K562 (cell line): Measurements from ENCODE around the gene CARD11. TPM values are rescaled to one million over a fixed set of nuclear protein-coding genes. Genes with fewer than 3 reads are reported as not detected.

Experiments used
- ATAC-seq: fragments of 200-7000 bp; cut with Tn5 transposase; 3 replicates; pipeline ENCODE4 v1.9.1; 2020; ENCODE audit warnings: moderate library complexity
- BruUV-seq: library from RNA; stranded (reverse); fragments of 400-500 nt; replicated peaks from 2 replicates; lab custom pipeline; 2021; lab: Mats Ljungman, UMichigan
- CTCF ChIA-PET: fragments of 300-600 bp; formaldehyde crosslinking; extraction: SDS; loops from one replicate; lab custom pipeline; 2021; ENCODE audit warnings: low intra/inter-chr PET ratio; lab: Yijun Ruan, JAX
- POLR2A ChIA-PET: fragments of 300-600, 350-650 bp; sonication (Branson Sonifier 250); formaldehyde crosslinking; extraction: SDS; loops from one replicate; lab custom pipeline; 2021; ENCODE audit warnings: antibody characterized with exemption, inconsistent platforms; lab: Yijun Ruan, JAX
- DNase-seq, 4 experiments: peaks; one replicate each; pipeline versions ENCODE4 v3.0.0 to v3.0.0-alpha.2; 2011 to 2018; ENCODE audit warnings: low spot score in 3 of 4, mixed read lengths in 3 of 4; ENCODE audit errors: extremely low read depth in 1 of 4
- FAIRE-seq: peaks from 2 replicates; lab custom pipeline; 2011; peaks lifted over from hg19 to GRCh38; lab: Jason Lieb, UNC
- H2AFZ ChIP-seq: 2 replicates; pipeline ENCODE4 v1.6.0; 2011; ENCODE audit warnings: low read depth, low read length, control low read depth, inconsistent platforms
- H3K27ac ChIP-seq: fragments of 200-600 bp; 3 replicates; pipeline ENCODE4 v1.8.0; 2011; ENCODE audit warnings: low read depth, mild to moderate bottlenecking, control low read depth, inconsistent platforms, low read length, moderate library complexity, mixed read lengths; ENCODE audit errors: extremely low read depth
- H3K27me3 ChIP-seq, 2 experiments: fragments of 300-600 bp in 1 of 2; 2 replicates in 1 of 2; 3 replicates in 1 of 2; pipeline versions ENCODE4 v1.6.0 to v1.8.0; 2011; ENCODE audit warnings: inconsistent platforms in 2 of 2, low read length in 2 of 2, mild to moderate bottlenecking in 1 of 2, mixed read lengths in 1 of 2, moderate library complexity in 1 of 2; ENCODE audit not compliant: control insufficient read depth in 2 of 2, insufficient read depth in 2 of 2
- H3K36me3 ChIP-seq: fragments of 300-600 bp; 3 replicates; pipeline ENCODE4 v1.8.0; 2011; ENCODE audit warnings: mild to moderate bottlenecking, low read length, inconsistent platforms; ENCODE audit not compliant: control insufficient read depth, insufficient read depth
- H3K4me1 ChIP-seq, 2 experiments: fragments of 200-600 bp in 1 of 2; replicated peaks in 1 of 2; 2 replicates in 1 of 2; 3 replicates in 1 of 2; pipeline versions ENCODE4 v1.5.1 to v1.8.0; 2011; ENCODE audit warnings: inconsistent platforms in 2 of 2, low read length in 2 of 2, mild to moderate bottlenecking in 1 of 2, mixed read lengths in 1 of 2, moderate library complexity in 1 of 2; ENCODE audit not compliant: control insufficient read depth in 2 of 2, insufficient read depth in 2 of 2
- H3K4me2 ChIP-seq: 2 replicates; pipeline ENCODE4 v1.6.1; 2011; ENCODE audit warnings: low read length, control low read depth, inconsistent platforms, mixed read lengths; ENCODE audit not compliant: insufficient read depth
- H3K4me3 ChIP-seq: fragments of 200-600 bp; sonication (generic), shearing (Covaris generic); 2 replicates; pipeline ENCODE4 v1.5.1; 2016; ENCODE audit warnings: control low read depth, inconsistent platforms
- H3K79me2 ChIP-seq: fragments of 200-600 bp; 3 replicates; pipeline ENCODE4 v1.8.0; 2011; ENCODE audit warnings: low read length, inconsistent platforms; ENCODE audit not compliant: control insufficient read depth, insufficient read depth
- H3K9ac ChIP-seq, 2 experiments: 2 replicates each; pipeline versions ENCODE4 v1.6.0 to v1.6.1; 2011; ENCODE audit warnings: low read depth in 2 of 2, low read length in 2 of 2, control low read depth in 1 of 2, inconsistent platforms in 1 of 2, mild to moderate bottlenecking in 1 of 2, mixed read lengths in 1 of 2; ENCODE audit not compliant: insufficient read depth in 1 of 2
- H3K9me1 ChIP-seq: one replicate; pipeline ENCODE4 v1.6.0; 2011; ENCODE audit warnings: inconsistent platforms, mild to moderate bottlenecking, low read length, moderate library complexity; ENCODE audit not compliant: control insufficient read depth, insufficient read depth
- H3K9me3 ChIP-seq: replicated peaks from 2 replicates; pipeline ENCODE4 v1.5.1; 2011; ENCODE audit warnings: low read depth, low read length, inconsistent platforms; ENCODE audit not compliant: control insufficient read depth, insufficient read depth
- H4K20me1 ChIP-seq: replicated peaks from 2 replicates; pipeline ENCODE4 v1.6.1; 2011; ENCODE audit warnings: low read length, inconsistent platforms, mixed read lengths; ENCODE audit not compliant: control insufficient read depth, insufficient read depth
- ARID1B ChIP-seq: fragments of 450-650 bp; IDR thresholded peaks from 2 replicates; pipeline ENCODE4 v1.6.1; 2016; ENCODE audit warnings: antibody characterized with exemption, mild to moderate bottlenecking, inconsistent platforms
- BMI1 ChIP-seq: fragments of 150-350 bp; IDR thresholded peaks from 2 replicates; pipeline ENCODE4 v1.6.1; 2014; ENCODE audit warnings: low read length
- CC2D1A ChIP-seq: fragments of 450-650 bp; IDR thresholded peaks from 2 replicates; pipeline ENCODE4 v1.6.1; 2017; ENCODE audit warnings: mild to moderate bottlenecking
- DPF2 ChIP-seq: fragments of 450-650 bp; IDR thresholded peaks from 2 replicates; pipeline ENCODE4 v1.6.1; 2016
- HDAC1 ChIP-seq, 2 experiments: fragments of 450-650 bp; IDR thresholded peaks; 2 replicates each; pipeline ENCODE4 v1.6.1; 2016 to 2017; ENCODE audit warnings: inconsistent platforms in 1 of 2, mild to moderate bottlenecking in 1 of 2, moderate library complexity in 1 of 2
- HOXB6 ChIP-seq: fragments of 250-450 bp; sonication (Bioruptor Pico); IDR thresholded peaks from 2 replicates; pipeline ENCODE4 v1.5.1; 2022; ENCODE audit warnings: mild to moderate bottlenecking, borderline replicate concordance
- ILK ChIP-seq: fragments of 450-650 bp; IDR thresholded peaks from 2 replicates; pipeline ENCODE4 v1.6.1; 2016; ENCODE audit warnings: missing genetic modification characterization, low read depth, mild to moderate bottlenecking, missing compliant biosample characterization, moderate library complexity, borderline replicate concordance
- JUN ChIP-seq, 2 experiments: sonication (generic) in 1 of 2; formaldehyde crosslinking in 1 of 2; IDR thresholded peaks; 2 replicates each; pipeline versions ENCODE4 v1.6.1 to v1.8.0; 2012 to 2022; ENCODE audit warnings: borderline replicate concordance in 2 of 2, mild to moderate bottlenecking in 2 of 2, improper control_type of control experiment in 1 of 2, low read depth in 1 of 2, low read length in 1 of 2, missing genetic modification reagents in 1 of 2
- KDM5B ChIP-seq: fragments of 200-600 bp; sonication (generic); IDR thresholded peaks from 2 replicates; pipeline ENCODE4 v1.6.1; 2012; ENCODE audit warnings: low read depth, mild to moderate bottlenecking, moderate library complexity, low read length, control low read depth, inconsistent platforms; ENCODE audit not compliant: insufficient replicate concordance
- POLR2A ChIP-seq: fragments of 450-650 bp; conservative IDR thresholded peaks from 2 replicates; pipeline ENCODE4 v1.6.1; 2016
- POLR2G ChIP-seq: fragments of 200-400 bp; formaldehyde crosslinking; IDR thresholded peaks from 2 replicates; pipeline ENCODE4 v1.6.1; 2017; ENCODE audit warnings: low read depth, mild to moderate bottlenecking, antibody characterized with exemption, low read length, moderate library complexity
- STAG1 ChIP-seq: sonication (generic); formaldehyde crosslinking; IDR thresholded peaks from 2 replicates; pipeline ENCODE4 v1.5.0; 2020; ENCODE audit warnings: missing genetic modification reagents, borderline replicate concordance
- TBP ChIP-seq: optimal IDR thresholded peaks from 2 replicates; pipeline ENCODE3; 2011; ENCODE audit warnings: low read depth, low read length, improper control_type of control experiment
- XRCC3 ChIP-seq: fragments of 450-650 bp; IDR thresholded peaks from 2 replicates; pipeline ENCODE4 v1.6.1; 2017; ENCODE audit warnings: mild to moderate bottlenecking, moderate library complexity
- ZNF165 ChIP-seq: fragments of 250-450 bp; sonication (Bioruptor Pico); IDR thresholded peaks from 2 replicates; pipeline ENCODE4 v1.4.0; 2020; ENCODE audit warnings: borderline replicate concordance
- ZNF639 ChIP-seq, 2 experiments: fragments of 200-800 bp in 1 of 2; sonication (Bioruptor generic) in 1 of 2; sonication (generic) in 1 of 2; formaldehyde crosslinking in 1 of 2; IDR thresholded peaks in 1 of 2; conservative IDR thresholded peaks in 1 of 2; 2 replicates each; pipeline versions ENCODE4 v1.5.0 to v1.6.1; 2016 to 2020; ENCODE audit warnings: missing compliant biosample characterization in 1 of 2, missing genetic modification characterization in 1 of 2, missing genetic modification reagents in 1 of 2
- ZNF785 ChIP-seq: fragments of 250-450 bp; sonication (Bioruptor Pico); IDR thresholded peaks from 2 replicates; pipeline ENCODE4 v1.4.0; 2020; ENCODE audit warnings: mild to moderate bottlenecking
- WGBS: fragments of 100-300 bp; shearing (Covaris generic); methylation state at CpG from one replicate; pipeline ENCODE4 v1.1.6; 2016; ENCODE audit warnings: low coverage, mixed read lengths; ENCODE audit not compliant: insufficient coverage; ENCODE audit errors: missing lambda C conversion rate; 5-methylcytosine and 5-hydroxymethylcytosine counted together
- in situ Hi-C: fragments of 300-500 bp; cut with MboI; formaldehyde crosslinking; loops from 4 replicates; pipeline ENCODE4 v1.15.0; 2018; ENCODE audit warnings: inconsistent platforms, mixed read lengths
- intact Hi-C: fragments of 100-400 bp; cut with micrococcal nuclease; formaldehyde crosslinking; loops from 2 replicates; pipeline ENCODE4 v1.14.2; 2022
- polyA plus RNA-seq, 8 experiments: library from polyadenylated mRNA; depleted of rRNA in 4 of 8; stranded (reverse) in 5 of 8; unstranded in 3 of 8; fragments of >200 nt; fragmentation: Nextera tagmentation in 2 of 8; fragmentation: Illumina TruSeq in 1 of 8; extraction: Ambion mirVana in 2 of 8; extraction: Trizol in 1 of 8; gene quantifications; 2 replicates each; pipeline versions ENCODE4 v1.2.1 to v1.2.3, GENCODE V29; 2011 to 2014; ENCODE audit warnings: inconsistent platforms in 1 of 8, missing spikeins in 1 of 8
- total RNA-seq, 7 experiments: library from RNA; depleted of rRNA in 6 of 7; stranded (reverse); fragments of >200 nt in 6 of 7; fragmentation: Illumina TruSeq in 2 of 7; extraction: Trizol in 2 of 7; gene quantifications; 2 replicates each; pipeline versions ENCODE4 v1.2.1 to v1.2.3, GENCODE V29; 2011 to 2021; ENCODE audit warnings: low replicate concordance in 1 of 7
- TF ChIP-seq, protein P1 (sequence below): fragments of 250-450 bp; sonication (Bioruptor Pico); IDR thresholded peaks from 2 replicates; pipeline ENCODE4 v1.5.0; 2021; ENCODE audit warnings: mild to moderate bottlenecking, moderate library complexity

CARD11 gene
- total and polyA plus RNA-seq, 9 of the 15 experiments (the other 6 are each of a cell fraction or from before 2014, with no cell fraction given), result 0.07 to 12.8 (median 5.7) TPM

- in situ Hi-C loops, result no loop called here
- FAIRE-seq (no peak), ATAC-seq (no peak), DNase-seq (no peak)
- no TSS peak for BruUV-seq
- H3K9ac ChIP-seq, result no peak overlapping the region
- H3K4me3 ChIP-seq, result no peak overlapping the region
- CTCF ChIA-PET, result no interaction called here
- no peaks in the 10 kb centered on the region for H3K36me3 ChIP-seq
- TF ChIP-seq ZNF639 (CRISPR knock-in tag; conservative IDR thresholded peaks at IDR 0.05 in 1 of 2, IDR thresholded peaks at IDR 0.05 in 1 of 2) (no peak), JUN (IDR thresholded peaks at IDR 0.05; ENCODE audit: borderline replicate concordance, low read depth, low read length) (no peak), JUN (CRISPR knock-in tag; IDR thresholded peaks at IDR 0.05; ENCODE audit: borderline replicate concordance) (no peak), CC2D1A (no peak), DPF2 (no peak), ARID1B (no peak), HDAC1 (IDR thresholded peaks at IDR 0.05) (no peak), ILK (no peak), KDM5B (no peak), BMI1 (no peak), XRCC3 (no peak), STAG1 (CRISPR knock-in tag) (no peak), POLR2A (no peak), HOXB6 (CRISPR knock-in tag) (no peak), POLR2G (no peak), ZNF785 (CRISPR knock-in tag) (no peak), ZNF165 (CRISPR knock-in tag) (no peak), TBP (no peak)
- TF ChIP-seq, protein P1, sequence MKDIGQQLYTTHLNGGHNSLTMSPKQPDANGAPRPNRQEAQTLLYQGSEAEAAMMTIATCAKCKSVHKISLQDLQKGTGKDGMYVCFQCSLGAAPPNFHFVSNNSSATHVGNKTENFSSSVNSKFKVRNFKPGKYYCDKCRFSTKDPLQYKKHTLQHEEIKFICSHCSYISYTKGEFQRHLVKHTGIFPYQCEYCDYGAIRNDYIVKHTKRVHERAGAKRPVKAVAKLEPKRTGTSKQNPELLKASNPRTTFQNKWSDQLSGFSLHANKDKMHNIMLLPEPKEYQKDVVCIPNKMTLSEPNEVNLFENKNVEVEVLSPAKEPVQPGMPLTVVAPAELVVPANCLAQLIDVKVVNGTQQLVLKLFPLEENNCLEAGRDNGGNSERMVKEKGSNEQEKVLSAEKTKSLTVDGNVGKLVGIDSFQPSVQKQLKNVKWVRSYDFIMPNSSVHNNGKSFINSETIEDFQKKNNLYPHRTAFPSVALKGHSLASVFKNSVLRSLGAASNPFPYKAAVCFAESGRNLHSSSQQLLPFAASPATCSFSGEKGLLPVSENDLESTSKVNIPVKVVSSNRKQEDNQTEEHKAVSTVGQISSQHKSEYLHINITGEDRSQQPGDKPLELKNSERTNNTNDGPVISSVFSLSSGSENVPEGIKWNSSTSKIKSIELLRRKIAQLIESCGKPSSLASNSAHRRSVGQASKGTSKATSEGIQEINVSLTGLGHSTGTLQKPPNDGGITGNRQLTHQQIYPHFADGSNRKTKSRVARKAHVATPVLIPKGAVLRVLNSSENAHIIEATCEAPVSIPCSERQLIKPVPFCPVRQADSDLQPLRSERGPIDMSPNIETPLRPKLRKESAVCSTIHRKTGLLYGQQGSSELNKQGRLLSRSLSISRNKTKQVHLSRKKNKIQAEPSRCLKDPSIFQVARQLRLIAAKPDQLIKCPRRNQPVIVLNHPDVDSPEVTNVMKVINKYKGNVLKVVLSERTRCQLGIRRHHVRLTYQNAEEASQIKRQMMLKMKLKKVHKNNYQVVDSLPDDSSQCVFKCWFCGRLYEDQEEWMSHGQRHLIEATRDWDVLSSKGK (CRISPR knock-in tag), result no peak
- 82% methylated on average over 7 of the region's 7 CpGs for WGBS
- no peaks in the 10 kb centered on the region for H3K27me3 ChIP-seq
- H3K27ac ChIP-seq, result no peak overlapping the region
- no peaks in the 10 kb centered on the region for H4K20me1 ChIP-seq
- no peaks in the 10 kb centered on the region for H3K9me3 ChIP-seq
- H3K79me2 ChIP-seq, result no peaks in the 10 kb centered on the region
- H3K4me2 ChIP-seq, result no peak overlapping the region
- H2AFZ ChIP-seq, result no peak overlapping the region
- POLR2A ChIA-PET, result interaction anchor here (0.6 kb wide), 1 partner anchor 28 kb away, joined by 4 read pairs; no protein-coding TSS in a partner anchor
- intact Hi-C loops, result no loop called here
- H3K9me1 ChIP-seq, result no peaks in the 10 kb centered on the region
- peaks cover 0 to 3% of the 10 kb centered on the region in 2 experiments; a peak in 2 of 5 replicates for H3K4me1 ChIP-seq
Observed at GRCh38 chr7:3033136-3033535, 10.5 kb downstream of the CARD11 start.
